Astrocyte (in vitro differentiated cells and primary cell): ENCODE data around the gene MCOLN1. TPM values are rescaled to one million over a fixed set of nuclear protein-coding genes. Genes with fewer than 3 reads are reported as not detected.

ENCODE experiments used
- DNase-seq: peaks from one replicate; pipeline ENCODE4 v3.0.0-alpha.2; 2010; ENCODE audit warnings: low read depth
- FAIRE-seq: peaks from 2 replicates; lab custom pipeline; 2011; peaks lifted over from hg19 to GRCh38; lab: Jason Lieb, UNC
- H2AFZ ChIP-seq: 2 replicates; pipeline ENCODE4 v1.6.0; 2012; ENCODE audit warnings: low read depth, low read length, inconsistent platforms
- H3K27ac ChIP-seq: 2 replicates; pipeline ENCODE4 v1.5.1; 2011; ENCODE audit warnings: low read depth, low read length, inconsistent platforms
- H3K27me3 ChIP-seq: 2 replicates; pipeline ENCODE4 v1.6.0; 2011; ENCODE audit warnings: low read length, inconsistent platforms; ENCODE audit not compliant: insufficient read depth
- H3K36me3 ChIP-seq: 2 replicates; pipeline ENCODE4 v1.5.1; 2011; ENCODE audit warnings: low read length, inconsistent platforms; ENCODE audit not compliant: insufficient read depth
- H3K4me1 ChIP-seq: 2 replicates; pipeline ENCODE4 v1.5.1; 2011; ENCODE audit warnings: low read length, inconsistent platforms; ENCODE audit not compliant: insufficient read depth
- H3K4me2 ChIP-seq: 2 replicates; pipeline ENCODE4 v1.6.0; 2012; ENCODE audit warnings: low read length, inconsistent platforms
- H3K4me3 ChIP-seq: 2 replicates; pipeline ENCODE4 v1.5.1; 2011; ENCODE audit warnings: low read depth, mild to moderate bottlenecking, low read length, inconsistent platforms; ENCODE audit not compliant: insufficient read depth
- H3K79me2 ChIP-seq: 2 replicates; pipeline ENCODE4 v1.6.0; 2012; ENCODE audit warnings: mild to moderate bottlenecking, low read length, inconsistent platforms; ENCODE audit not compliant: insufficient read depth
- H3K9ac ChIP-seq: 2 replicates; pipeline ENCODE4 v1.6.0; 2012; ENCODE audit warnings: mild to moderate bottlenecking, low read length, inconsistent platforms
- H3K9me3 ChIP-seq: 2 replicates; pipeline ENCODE4 v1.5.1; 2012; ENCODE audit warnings: low read depth, mild to moderate bottlenecking, low read length, inconsistent platforms; ENCODE audit not compliant: insufficient read depth
- H4K20me1 ChIP-seq: 2 replicates; pipeline ENCODE4 v1.6.0; 2012; ENCODE audit warnings: low read length, inconsistent platforms; ENCODE audit not compliant: insufficient read depth
- H3K27ac Mint-ChIP-seq: one replicate; pipeline ENCODE4 v1.8.0; 2021; ENCODE audit warnings: mild to moderate bottlenecking, mixed read lengths; ENCODE audit not compliant: unreplicated experiment
- H3K27me3 Mint-ChIP-seq: one replicate; pipeline ENCODE4 v1.8.0; 2021; ENCODE audit warnings: low read depth, mixed read lengths; ENCODE audit not compliant: unreplicated experiment
- H3K36me3 Mint-ChIP-seq: one replicate; pipeline ENCODE4 v1.8.0; 2021; ENCODE audit warnings: low read depth, mixed read lengths; ENCODE audit not compliant: unreplicated experiment
- H3K4me1 Mint-ChIP-seq: one replicate; pipeline ENCODE4 v1.8.0; 2021; ENCODE audit warnings: low read depth, mixed read lengths; ENCODE audit not compliant: unreplicated experiment
- H3K4me3 Mint-ChIP-seq: one replicate; pipeline ENCODE4 v1.8.0; 2021; ENCODE audit warnings: mild to moderate bottlenecking, moderate library complexity, mixed read lengths; ENCODE audit not compliant: unreplicated experiment
- H3K9me3 Mint-ChIP-seq: one replicate; pipeline ENCODE4 v1.8.0; 2021; ENCODE audit warnings: mild to moderate bottlenecking, mixed read lengths; ENCODE audit not compliant: unreplicated experiment
- CTCF ChIP-seq: IDR thresholded peaks from 2 replicates; pipeline ENCODE4 v1.5.1; 2011; ENCODE audit warnings: low read depth, mild to moderate bottlenecking, inconsistent platforms, low read length, moderate library complexity; ENCODE audit not compliant: insufficient read depth
- EZH2 ChIP-seq: IDR thresholded peaks from 2 replicates; pipeline ENCODE4 v1.6.1; 2012; ENCODE audit warnings: mild to moderate bottlenecking, low read length, inconsistent platforms; ENCODE audit not compliant: insufficient read depth
- total RNA-seq: library from RNA; stranded (reverse); gene quantifications from 2 replicates; pipeline ENCODE4 v1.2.1, GENCODE V29; 2021

MCOLN1 gene
- total RNA-seq, 1 donor from 2014 or later: 26.2 TPM

GRCh38 chr19:7515110-7515644 lies 7.2 kb upstream of the MCOLN1 start:
- peak overlapping the region; percentile 59 for H3K4me3 ChIP-seq

GRCh38 chr19:7515645-7516151 lies 6.7 kb upstream of the MCOLN1 start, which contains the start of gene ZNF358:
Gene ZNF358 (plus strand): TSS chr19:7516103. CDS start chr19:7519243, 3,140 bp downstream.
- Mint-ChIP-seq H3K27me3 (peaks cover 5% of the 10 kb centered on the region), H3K36me3 (no peaks in the 10 kb centered on the region), H3K27ac (peak within 1 kb of the TSS; percentile 71), H3K4me1 (peaks cover 7% of the 10 kb centered on the region), H3K4me3 (peak within 1 kb of the TSS; percentile 89), H3K9me3 (no peaks in the 10 kb centered on the region)
- FAIRE-seq (no peak), DNase-seq (peak; percentile 42)
- Histone ChIP-seq H3K4me1 (peaks cover 17% of the 10 kb centered on the region), H3K9ac (peak within 1 kb of the TSS; percentile 95), H3K36me3 (no peaks in the 10 kb centered on the region), H2AFZ (peak within 1 kb of the TSS; percentile 92), H3K79me2 (peaks cover 13% of the 10 kb centered on the region), H3K4me3 (peak within 1 kb of the TSS; percentile 71), H3K27ac (peak within 1 kb of the TSS; percentile 69), H3K9me3 (no peaks in the 10 kb centered on the region), H3K27me3 (no peaks in the 10 kb centered on the region), H4K20me1 (no peaks in the 10 kb centered on the region), H3K4me2 (peak within 1 kb of the TSS; percentile 99)
- TF ChIP-seq EZH2 (no peak), CTCF (no peak)

More at GRCh38 chr19:7515110-7515644, 7.2 kb upstream of the MCOLN1 start:
- H3K4me1 ChIP-seq: peaks cover 17% of the 10 kb centered on the region
- H4K20me1 ChIP-seq: no peaks in the 10 kb centered on the region
- Mint-ChIP-seq H3K4me3 (peak overlapping the region; percentile 82), H3K9me3 (no peaks in the 10 kb centered on the region), H3K27me3 (peaks cover 9% of the 10 kb centered on the region), H3K4me1 (peaks cover 7% of the 10 kb centered on the region), H3K27ac (peak overlapping the region; percentile 71), H3K36me3 (no peaks in the 10 kb centered on the region)
- H3K27ac ChIP-seq: peak overlapping the region; percentile 69
- H3K79me2 ChIP-seq: peaks cover 13% of the 10 kb centered on the region
- DNase-seq: no peak
- H3K4me2 ChIP-seq: peak overlapping the region; percentile 95
- H3K27me3 ChIP-seq: peaks cover 3% of the 10 kb centered on the region
- H2AFZ ChIP-seq: peak overlapping the region; percentile 92
- no peak for FAIRE-seq
- H3K9ac ChIP-seq: peak overlapping the region; percentile 91
- no peak for TF ChIP-seq EZH2
- no peak for TF ChIP-seq CTCF
- no peaks in the 10 kb centered on the region for H3K9me3 ChIP-seq
- H3K36me3 ChIP-seq: no peaks in the 10 kb centered on the region

DNA sequence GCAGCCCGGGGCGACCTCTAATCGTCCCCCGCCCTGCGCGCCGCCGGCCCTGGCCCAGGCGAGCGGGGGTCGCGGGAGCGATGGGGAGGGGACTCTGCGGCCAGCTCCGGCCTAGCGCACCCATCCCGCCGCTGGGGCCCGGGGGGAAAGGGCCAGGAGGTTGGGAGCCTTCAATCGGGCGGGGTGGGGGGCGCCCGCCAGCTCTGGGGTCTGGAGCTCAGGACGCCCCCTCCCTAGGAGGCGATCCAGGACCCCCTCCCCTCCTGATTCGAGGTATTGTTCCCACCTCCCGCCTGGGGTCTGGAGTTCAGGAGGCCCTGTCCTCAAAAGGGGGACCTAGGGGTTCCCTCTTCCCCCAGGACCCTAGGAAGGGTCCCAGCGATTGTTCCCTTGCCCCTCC lies 6.1 kb upstream of the MCOLN1 start:
- H3K36me3 Mint-ChIP-seq: no peaks in the 10 kb centered on the region
- peaks cover 13% of the 10 kb centered on the region for H3K79me2 ChIP-seq
- peak overlapping the region; percentile 47 for H3K27ac Mint-ChIP-seq
- no peaks in the 10 kb centered on the region for H3K36me3 ChIP-seq
- H3K4me3 Mint-ChIP-seq: peak overlapping the region; percentile 89
- peak overlapping the region; percentile 95 for H3K9ac ChIP-seq
- H4K20me1 ChIP-seq: no peaks in the 10 kb centered on the region
- peaks cover 4% of the 10 kb centered on the region for H3K27me3 Mint-ChIP-seq
- peak overlapping the region; percentile 18 for H2AFZ ChIP-seq
- DNase-seq: no peak
- peak overlapping the region; percentile 71 for H3K4me3 ChIP-seq
- H3K27me3 ChIP-seq: no peaks in the 10 kb centered on the region
- H3K27ac ChIP-seq: no peak overlapping the region
- H3K9me3 ChIP-seq: no peaks in the 10 kb centered on the region
- peaks cover 7% of the 10 kb centered on the region for H3K4me1 Mint-ChIP-seq
- H3K4me1 ChIP-seq: peaks cover 17% of the 10 kb centered on the region
- TF ChIP-seq CTCF (no peak), EZH2 (no peak)
- H3K4me2 ChIP-seq: peak overlapping the region; percentile 99
- no peak for FAIRE-seq
- no peaks in the 10 kb centered on the region for H3K9me3 Mint-ChIP-seq
